Tibial nerve (tissue), 4 donors: ENCODE results near the gene NTRK2.

Experiments
- EP300 ChIP-seq, 2 donors: sonication (generic); formaldehyde crosslinking; IDR thresholded peaks; one replicate each; pipeline ENCODE4 v1.6.1; 2017; ENCODE audit warnings: antibody characterized with exemption in 2 of 2, mild to moderate bottlenecking in 1 of 2
- POLR2A ChIP-seq, 2 donors: fragments of 450-650 bp; IDR thresholded peaks; one replicate each; pipeline ENCODE4 v1.6.1; 2017; ENCODE audit warnings: antibody characterized with exemption in 2 of 2, mild to moderate bottlenecking in 2 of 2, moderate library complexity in 2 of 2
- TF ChIP-seq, protein P1 (sequence below), 5 experiments: fragments of 200-600 bp in 3 of 5; fragments of 450-650 bp in 2 of 5; sonication (generic) in 3 of 5; IDR thresholded peaks; one replicate each; pipeline ENCODE4 v1.5.1; 2016 to 2019; ENCODE audit warnings: antibody characterized with exemption in 5 of 5, mild to moderate bottlenecking in 3 of 5, moderate library complexity in 2 of 5

DNA sequence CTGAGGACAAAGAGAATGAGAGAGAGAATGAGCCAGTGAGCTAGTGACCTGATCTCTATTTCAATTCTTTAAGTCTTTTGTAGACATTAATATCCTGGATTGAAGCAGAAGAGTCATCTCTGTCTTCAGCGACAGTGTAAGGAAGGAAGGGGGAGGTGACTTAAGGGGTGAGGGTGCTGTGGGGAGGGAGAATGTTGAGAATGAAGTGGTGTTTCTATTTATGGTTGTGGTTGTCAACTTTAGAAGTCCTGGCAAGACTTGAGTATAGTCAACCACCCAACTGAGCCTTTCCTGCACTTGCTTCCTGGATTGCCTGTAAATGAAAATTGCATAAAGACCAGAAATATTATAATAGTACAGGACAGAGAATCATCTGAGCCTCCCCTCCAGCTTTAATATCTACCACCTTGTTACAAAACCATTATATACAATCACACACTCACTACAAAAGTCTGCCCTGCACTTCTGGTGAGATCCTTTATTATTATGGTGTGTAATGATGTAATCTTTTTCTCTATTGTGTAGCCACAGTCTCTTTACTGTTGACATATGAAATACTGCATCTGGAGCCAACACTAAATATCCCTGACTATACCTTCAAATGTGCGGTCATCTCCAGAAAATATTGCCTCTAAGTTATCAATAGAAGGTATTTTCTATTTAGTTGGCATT, 91.7 kb downstream of the NTRK2 start:
- TF ChIP-seq, protein P1, sequence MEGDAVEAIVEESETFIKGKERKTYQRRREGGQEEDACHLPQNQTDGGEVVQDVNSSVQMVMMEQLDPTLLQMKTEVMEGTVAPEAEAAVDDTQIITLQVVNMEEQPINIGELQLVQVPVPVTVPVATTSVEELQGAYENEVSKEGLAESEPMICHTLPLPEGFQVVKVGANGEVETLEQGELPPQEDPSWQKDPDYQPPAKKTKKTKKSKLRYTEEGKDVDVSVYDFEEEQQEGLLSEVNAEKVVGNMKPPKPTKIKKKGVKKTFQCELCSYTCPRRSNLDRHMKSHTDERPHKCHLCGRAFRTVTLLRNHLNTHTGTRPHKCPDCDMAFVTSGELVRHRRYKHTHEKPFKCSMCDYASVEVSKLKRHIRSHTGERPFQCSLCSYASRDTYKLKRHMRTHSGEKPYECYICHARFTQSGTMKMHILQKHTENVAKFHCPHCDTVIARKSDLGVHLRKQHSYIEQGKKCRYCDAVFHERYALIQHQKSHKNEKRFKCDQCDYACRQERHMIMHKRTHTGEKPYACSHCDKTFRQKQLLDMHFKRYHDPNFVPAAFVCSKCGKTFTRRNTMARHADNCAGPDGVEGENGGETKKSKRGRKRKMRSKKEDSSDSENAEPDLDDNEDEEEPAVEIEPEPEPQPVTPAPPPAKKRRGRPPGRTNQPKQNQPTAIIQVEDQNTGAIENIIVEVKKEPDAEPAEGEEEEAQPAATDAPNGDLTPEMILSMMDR (IDR thresholded peaks at IDR 0.05), result no peak
- TF ChIP-seq EP300 (IDR thresholded peaks at IDR 0.05), result no peak
- TF ChIP-seq POLR2A (IDR thresholded peaks at IDR 0.05), result no peak
